SH-SY5Y (cell line): Measurements from ENCODE around the gene HENMT1.

Experiments used
- GATA2 ChIP-seq: IDR thresholded peaks from 2 replicates; pipeline ENCODE4 v1.6.1; 2011; ENCODE audit warnings: mild to moderate bottlenecking, low read depth, low read length
- GATA3 ChIP-seq: IDR thresholded peaks from 2 replicates; pipeline ENCODE4 v1.6.1; 2011; ENCODE audit warnings: low read depth, mild to moderate bottlenecking, low read length, moderate library complexity

GRCh38 chr1:108612496-108612895 is 48.4 kb downstream of the HENMT1 start:
- no peak for TF ChIP-seq GATA3
- TF ChIP-seq GATA2 = no peak
